GM18861 (cell line): ENCODE data around the gene PDGFB.

ENCODE experiments used
- ATAC-seq: cut with Tn5 transposase; IDR thresholded peaks from one replicate; pipeline ENCODE4 v1.9.1; 2021; ENCODE audit not compliant: unreplicated experiment

The PDGFB gene

GRCh38 chr22:39208013-39208680, 36.6 kb downstream of the PDGFB start:
- ATAC-seq: no peak

- ATAC-seq: no peak
Observed at GRCh38 chr22:39207141-39208012, 37.4 kb downstream of the PDGFB start.

GRCh38 chr22:39206491-39206890, 38.3 kb downstream of the PDGFB start:
- ATAC-seq: no peak

- no peak for ATAC-seq
Observed at GRCh38 chr22:39205344-39206021, 39.3 kb downstream of the PDGFB start.

GRCh38 chr22:39204216-39204615, 40.6 kb downstream of the PDGFB start:
- no peak for ATAC-seq

GRCh38 chr22:39197578-39197977, 47.2 kb downstream of the PDGFB start:
- no peak for ATAC-seq

GRCh38 chr22:39194098-39194497, 50.7 kb downstream of the PDGFB start:
- ATAC-seq: no peak

- ATAC-seq: no peak
Observed at GRCh38 chr22:39188809-39189208, 56.0 kb downstream of the PDGFB start.

- no peak for ATAC-seq
Observed at GRCh38 chr22:39185601-39186012, 59.2 kb downstream of the PDGFB start.

- no peak for ATAC-seq
Observed at GRCh38 chr22:39184586-39185577, 59.9 kb downstream of the PDGFB start.

- no peak for ATAC-seq
Observed at GRCh38 chr22:39183991-39184585, 60.7 kb downstream of the PDGFB start.

- no peak for ATAC-seq
Observed at GRCh38 chr22:39182478-39183030, 62.2 kb downstream of the PDGFB start.

- no peak for ATAC-seq
Observed at GRCh38 chr22:39181778-39182177, 63.0 kb downstream of the PDGFB start.

GRCh38 chr22:39181356-39181755, 63.4 kb downstream of the PDGFB start:
- no peak for ATAC-seq

- no peak for ATAC-seq
Observed at GRCh38 chr22:39179841-39180335, 64.9 kb downstream of the PDGFB start.

- ATAC-seq: no peak
Observed at GRCh38 chr22:39179401-39179827, 65.4 kb downstream of the PDGFB start.

- no peak for ATAC-seq
Observed at GRCh38 chr22:39178206-39179111, 66.3 kb downstream of the PDGFB start.

GRCh38 chr22:39177791-39178190, 67.0 kb downstream of the PDGFB start:
- no peak for ATAC-seq

- ATAC-seq: no peak
Observed at GRCh38 chr22:39177456-39177775, 67.4 kb downstream of the PDGFB start.
